HT-29 (cell line): ENCODE measurements around the gene LRCH1. TPM values are rescaled to one million over a fixed set of nuclear protein-coding genes. Genes with fewer than 3 reads are reported as not detected.

Experiments
- DNase-seq: peaks from one replicate; pipeline ENCODE4 v3.0.0-alpha.2; 2015; ENCODE audit warnings: low spot score
- small RNA-seq: library from RNA; depleted of rRNA; stranded (forward); fragments of <200 nt; gene quantifications from one replicate; pipeline ENCODE3, GENCODE V24; 2014
- total RNA-seq: library from RNA; depleted of rRNA; stranded (reverse); fragments of >200 nt; shearing (Covaris generic); gene quantifications from 2 replicates; pipeline ENCODE4 v1.2.3, GENCODE V29; 2014; rRNA removed

Gene LRCH1
- total RNA-seq, 1 experiment from 2014 or later: 13.5 TPM

DNA sequence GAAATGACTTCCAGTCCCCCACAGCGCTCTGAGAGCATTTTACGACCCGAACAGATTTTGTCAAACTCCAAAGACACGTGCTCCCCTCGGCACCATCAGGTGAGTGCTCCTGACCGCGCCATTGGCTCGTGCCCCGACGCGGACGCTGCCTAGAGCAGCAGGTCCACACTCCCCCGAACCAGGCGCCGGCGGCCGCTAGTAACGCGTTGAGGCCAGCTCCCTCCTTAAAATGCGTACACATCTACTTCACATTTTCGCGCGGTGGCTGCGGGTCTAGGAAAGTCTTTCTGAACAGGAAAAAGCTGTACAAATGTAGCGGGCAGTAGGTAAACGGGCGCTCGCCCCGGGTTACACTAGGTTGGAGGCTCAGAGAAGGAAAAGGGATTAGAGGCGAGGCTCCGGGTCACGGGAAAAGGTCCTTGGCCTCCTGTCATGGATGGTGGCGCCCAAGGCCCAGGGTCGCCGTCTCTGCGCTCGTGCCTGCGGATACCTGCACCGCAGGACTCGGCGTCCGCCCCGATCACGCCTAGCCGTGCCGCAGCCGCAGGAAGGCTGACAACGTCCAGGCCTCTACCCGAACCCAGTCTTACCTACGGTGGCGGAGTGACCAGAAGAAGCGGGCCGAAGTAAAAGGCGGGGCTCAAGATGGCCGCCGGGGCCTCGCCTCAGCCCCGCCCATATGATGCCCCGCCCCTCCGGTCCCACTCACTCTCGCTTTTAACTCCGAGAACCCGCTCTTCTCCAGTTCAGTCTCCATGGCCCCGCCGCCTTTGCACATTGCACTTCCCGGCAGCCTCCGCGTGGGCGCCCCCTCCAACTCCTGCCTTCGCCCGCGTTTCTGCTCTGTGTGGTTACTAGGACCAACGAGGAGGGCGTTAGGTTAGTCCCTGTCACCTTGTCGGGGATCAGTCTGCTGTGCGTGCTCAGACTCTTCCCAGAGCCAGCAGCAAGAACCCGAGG is 243.8 kb downstream of the LRCH1 start, which contains the start of gene ESD:
ESD (minus strand) TSS at position 647 of the 960 bp plus-strand sequence. CDS start 5,748 bp downstream, outside the sequence.
- peak; percentile 98 for DNase-seq

DNA sequence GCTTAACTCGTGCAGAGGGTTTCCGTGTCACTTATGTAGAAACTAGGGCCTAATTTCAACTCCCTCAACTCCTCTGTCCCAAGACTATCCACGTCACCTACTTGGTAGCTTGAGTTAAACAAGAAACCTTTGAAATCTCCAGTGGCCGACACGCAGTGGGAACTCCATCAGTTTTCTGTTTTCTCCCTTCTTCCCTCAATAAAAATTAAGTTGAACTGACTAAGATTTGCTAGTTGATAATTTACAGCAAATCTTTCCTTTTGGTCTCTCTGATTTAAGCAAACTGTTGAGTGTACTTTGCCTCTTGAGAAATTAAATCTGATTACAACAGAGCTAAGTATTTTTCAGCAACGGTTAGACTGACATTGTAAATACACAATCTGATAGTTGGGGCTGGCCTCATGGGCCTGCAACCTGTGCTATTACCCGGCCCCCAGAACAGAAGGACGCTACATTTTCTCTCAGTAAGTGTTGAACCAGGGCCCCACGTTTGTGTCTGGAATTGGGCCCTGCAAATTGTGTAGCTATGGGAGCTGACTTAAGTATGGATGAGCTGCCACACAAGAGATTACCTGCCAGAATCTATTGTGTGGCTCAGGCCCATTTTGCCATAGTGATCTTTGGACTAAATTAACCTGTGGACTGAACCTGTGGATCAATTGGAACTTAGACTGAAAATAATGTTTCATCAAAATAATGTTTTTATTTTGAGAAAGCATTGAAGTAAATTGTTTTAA is 244.7 kb downstream of the LRCH1 start:
- no peak for DNase-seq

DNA sequence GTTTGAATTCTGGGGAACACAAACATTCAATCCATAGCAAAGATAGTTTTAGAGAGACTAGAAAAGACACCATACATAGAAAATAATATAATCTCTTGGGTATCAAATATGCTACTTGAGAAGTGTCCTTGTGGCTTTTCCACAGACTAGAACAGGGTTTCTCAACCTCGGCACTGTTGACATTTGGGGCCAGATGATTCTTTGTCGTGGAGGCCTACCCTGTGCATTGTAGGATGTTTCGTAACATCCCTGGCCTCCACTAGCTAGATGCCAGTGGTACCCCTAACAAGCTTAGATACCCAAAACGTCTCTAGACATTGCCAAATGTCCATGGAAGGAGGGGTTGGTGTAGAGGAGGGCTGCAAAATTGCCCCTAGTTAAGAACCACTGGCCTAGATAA is 246.2 kb downstream of the LRCH1 start:
- no peak for DNase-seq

DNA sequence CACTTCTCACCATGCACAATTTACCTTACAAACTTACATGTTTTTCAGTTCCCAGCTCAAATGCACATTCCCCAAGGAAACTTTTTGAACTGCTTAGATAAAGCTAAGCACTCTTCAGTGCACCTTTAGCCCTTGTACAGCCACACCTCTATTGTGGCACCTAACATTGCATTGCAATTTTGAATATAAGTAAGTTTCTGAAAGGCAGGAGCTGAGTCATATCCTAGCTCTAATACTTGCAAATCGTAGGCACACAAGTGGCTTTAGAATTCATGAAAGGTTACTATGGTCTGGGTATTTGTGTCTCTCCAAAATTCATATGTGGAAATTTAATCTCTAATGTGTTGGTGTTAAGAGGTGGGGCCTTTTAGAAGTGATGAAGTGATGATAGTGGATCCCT is 248.9 kb downstream of the LRCH1 start:
- DNase-seq: no peak

Small RNA genes within 50 kb of the gene (small RNA-seq; reads per million reads assigned to genes)
- not detected for gene AL359880.1

Other genes starting within 250 kb of the LRCH1 start
- not detected in 2 replicates for gene RUBCNL, start 165.9 kb upstream of the LRCH1 start, total RNA-seq
- gene ESD, start 244.0 kb downstream of the LRCH1 start, total RNA-seq: 63.8 and 67.8 TPM in 2 replicates